GM21723 (cell line): ENCODE results near the gene GART.
A peak's percentile ranks its signal among the peaks of the same experiment; 100 is the strongest.
"Not testable (repeated sequence)": the region's sequence is repeated elsewhere in the genome, so short reads cannot be mapped to it uniquely, and the experiment has no call there.

ENCODE experiments used
- ATAC-seq: cut with Tn5 transposase; IDR thresholded peaks from one replicate; pipeline ENCODE4 v1.9.1; 2021; ENCODE audit warnings: mild to moderate bottlenecking, moderate library complexity; ENCODE audit not compliant: unreplicated experiment

GART gene

GRCh38 chr21:33522297-33522952, 19.5 kb downstream of the GART start:
- no peak for ATAC-seq

GRCh38 chr21:33518899-33519298, 23.0 kb downstream of the GART start:
- ATAC-seq: no peak

- no peak for ATAC-seq
Measured at GRCh38 chr21:33514229-33514628, 27.7 kb downstream of the GART start.

- ATAC-seq: no peak
Measured at GRCh38 chr21:33512481-33512880, 29.4 kb downstream of the GART start.

- no peak for ATAC-seq
Measured at GRCh38 chr21:33511639-33512038, 30.3 kb downstream of the GART start.

GRCh38 chr21:33510826-33511225, 31.1 kb downstream of the GART start:
- ATAC-seq: no peak

- ATAC-seq: not testable (repeated sequence)
Measured at GRCh38 chr21:33507003-33507402, 34.9 kb downstream of the GART start.

GRCh38 chr21:33505833-33506232, 36.1 kb downstream of the GART start:
- no peak for ATAC-seq

GRCh38 chr21:33496345-33496744, 45.6 kb downstream of the GART start:
- ATAC-seq: no peak

- no peak for ATAC-seq
Measured at GRCh38 chr21:33495743-33496142, 46.2 kb downstream of the GART start.

- ATAC-seq: no peak
Measured at GRCh38 chr21:33493756-33494155, 48.2 kb downstream of the GART start.

GRCh38 chr21:33492571-33492970, 49.3 kb downstream of the GART start:
- ATAC-seq: no peak

GRCh38 chr21:33491373-33492102, 50.4 kb downstream of the GART start, which contains the start of gene DNAJC28:
Gene DNAJC28, minus strand, starts transcription at chr21:33491716. Its CDS starts 2,323 bp downstream, at chr21:33489393.
- peak; percentile 95 for ATAC-seq

GRCh38 chr21:33490991-33491372, 50.9 kb downstream of the GART start:
- ATAC-seq: no peak

GRCh38 chr21:33488936-33489335, 53.0 kb downstream of the GART start:
- ATAC-seq: no peak

GRCh38 chr21:33487996-33488395, 53.9 kb downstream of the GART start:
- no peak for ATAC-seq

- ATAC-seq: no peak
Measured at GRCh38 chr21:33481314-33481943, 60.5 kb downstream of the GART start.

- ATAC-seq: no peak
Measured at GRCh38 chr21:33480481-33481103, 61.3 kb downstream of the GART start.

- ATAC-seq: peak; percentile 90
Measured at GRCh38 chr21:33479679-33480480, 62.0 kb downstream of the GART start, which contains the start of gene TMEM50B. Gene TMEM50B, minus strand, starts transcription at chr21:33479974. Its CDS starts 11,089 bp downstream, at chr21:33468885.

GRCh38 chr21:33478935-33479678, 62.8 kb downstream of the GART start:
- ATAC-seq: peak; percentile 32
